Gastrocnemius medialis (tissue), 4 donors: ENCODE measurements around the gene JAM3.

ENCODE experiments used
- POLR2A ChIP-seq, 2 donors: fragments of 450-650 bp; IDR thresholded peaks; one replicate each; pipeline ENCODE4 v1.6.1; 2017; ENCODE audit warnings: antibody characterized with exemption in 2 of 2, mild to moderate bottlenecking in 2 of 2, moderate library complexity in 2 of 2
- TF ChIP-seq, protein P1 (sequence below), 5 experiments: fragments of 450-650 bp in 3 of 5; fragments of 200-600 bp in 2 of 5; sonication (generic) in 2 of 5; IDR thresholded peaks in 4 of 5; conservative IDR thresholded peaks in 1 of 5; 1 replicate in 4 of 5; 2 replicates in 1 of 5; pipeline ENCODE4 v1.5.1; 2016 to 2019; ENCODE audit warnings: antibody characterized with exemption in 5 of 5, mild to moderate bottlenecking in 3 of 5, moderate library complexity in 3 of 5

DNA sequence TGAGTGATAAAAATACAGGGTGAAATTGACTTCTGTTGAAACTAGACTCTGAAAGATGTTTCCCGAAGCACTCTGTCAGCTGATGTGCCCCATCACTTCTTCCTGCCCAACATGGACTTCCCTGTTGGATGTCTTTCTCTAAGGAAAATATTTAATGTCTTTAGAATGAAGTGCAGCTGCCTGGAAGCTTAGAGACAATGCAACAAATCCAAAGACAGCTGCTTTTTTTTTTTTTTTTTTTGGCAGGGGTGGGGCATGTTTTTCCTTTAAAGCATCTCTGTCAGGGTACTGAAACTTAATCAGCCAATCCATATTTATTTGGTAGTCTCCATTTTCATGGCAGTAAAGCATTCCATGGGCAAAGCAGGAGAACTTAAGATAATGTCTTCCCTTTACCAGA, 5.9 kb downstream of the JAM3 start:
- TF ChIP-seq, protein P1, sequence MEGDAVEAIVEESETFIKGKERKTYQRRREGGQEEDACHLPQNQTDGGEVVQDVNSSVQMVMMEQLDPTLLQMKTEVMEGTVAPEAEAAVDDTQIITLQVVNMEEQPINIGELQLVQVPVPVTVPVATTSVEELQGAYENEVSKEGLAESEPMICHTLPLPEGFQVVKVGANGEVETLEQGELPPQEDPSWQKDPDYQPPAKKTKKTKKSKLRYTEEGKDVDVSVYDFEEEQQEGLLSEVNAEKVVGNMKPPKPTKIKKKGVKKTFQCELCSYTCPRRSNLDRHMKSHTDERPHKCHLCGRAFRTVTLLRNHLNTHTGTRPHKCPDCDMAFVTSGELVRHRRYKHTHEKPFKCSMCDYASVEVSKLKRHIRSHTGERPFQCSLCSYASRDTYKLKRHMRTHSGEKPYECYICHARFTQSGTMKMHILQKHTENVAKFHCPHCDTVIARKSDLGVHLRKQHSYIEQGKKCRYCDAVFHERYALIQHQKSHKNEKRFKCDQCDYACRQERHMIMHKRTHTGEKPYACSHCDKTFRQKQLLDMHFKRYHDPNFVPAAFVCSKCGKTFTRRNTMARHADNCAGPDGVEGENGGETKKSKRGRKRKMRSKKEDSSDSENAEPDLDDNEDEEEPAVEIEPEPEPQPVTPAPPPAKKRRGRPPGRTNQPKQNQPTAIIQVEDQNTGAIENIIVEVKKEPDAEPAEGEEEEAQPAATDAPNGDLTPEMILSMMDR (IDR thresholded peaks at IDR 0.05 in 4 of 5, conservative IDR thresholded peaks at IDR 0.05 in 1 of 5), result no peak
- no peak for TF ChIP-seq POLR2A (IDR thresholded peaks at IDR 0.05)
